Measurements from ENCODE around the gene THAP11.

- TF ChIP-seq POLR2A (IDR thresholded peaks at IDR 0.05) (no peak), EP300 (IDR thresholded peaks at IDR 0.05) (no peak)
- TF ChIP-seq, protein P1, sequence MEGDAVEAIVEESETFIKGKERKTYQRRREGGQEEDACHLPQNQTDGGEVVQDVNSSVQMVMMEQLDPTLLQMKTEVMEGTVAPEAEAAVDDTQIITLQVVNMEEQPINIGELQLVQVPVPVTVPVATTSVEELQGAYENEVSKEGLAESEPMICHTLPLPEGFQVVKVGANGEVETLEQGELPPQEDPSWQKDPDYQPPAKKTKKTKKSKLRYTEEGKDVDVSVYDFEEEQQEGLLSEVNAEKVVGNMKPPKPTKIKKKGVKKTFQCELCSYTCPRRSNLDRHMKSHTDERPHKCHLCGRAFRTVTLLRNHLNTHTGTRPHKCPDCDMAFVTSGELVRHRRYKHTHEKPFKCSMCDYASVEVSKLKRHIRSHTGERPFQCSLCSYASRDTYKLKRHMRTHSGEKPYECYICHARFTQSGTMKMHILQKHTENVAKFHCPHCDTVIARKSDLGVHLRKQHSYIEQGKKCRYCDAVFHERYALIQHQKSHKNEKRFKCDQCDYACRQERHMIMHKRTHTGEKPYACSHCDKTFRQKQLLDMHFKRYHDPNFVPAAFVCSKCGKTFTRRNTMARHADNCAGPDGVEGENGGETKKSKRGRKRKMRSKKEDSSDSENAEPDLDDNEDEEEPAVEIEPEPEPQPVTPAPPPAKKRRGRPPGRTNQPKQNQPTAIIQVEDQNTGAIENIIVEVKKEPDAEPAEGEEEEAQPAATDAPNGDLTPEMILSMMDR (IDR thresholded peaks at IDR 0.05): no peak
Observed at GRCh38 chr16:67864594-67864993, 22.5 kb downstream of the THAP11 start.

Data from upper lobe of left lung (tissue), 4 donors.